GM18867 (cell line): ENCODE data around the gene CAMK1D.
"Not testable (repeated sequence)": the region's sequence is repeated elsewhere in the genome, so short reads cannot be mapped to it uniquely, and the experiment has no call there.

Experiments used
- ATAC-seq: cut with Tn5 transposase; IDR thresholded peaks from one replicate; pipeline ENCODE4 v1.9.1; 2021; ENCODE audit warnings: mild to moderate bottlenecking, moderate library complexity; ENCODE audit not compliant: unreplicated experiment

Gene CAMK1D

DNA sequence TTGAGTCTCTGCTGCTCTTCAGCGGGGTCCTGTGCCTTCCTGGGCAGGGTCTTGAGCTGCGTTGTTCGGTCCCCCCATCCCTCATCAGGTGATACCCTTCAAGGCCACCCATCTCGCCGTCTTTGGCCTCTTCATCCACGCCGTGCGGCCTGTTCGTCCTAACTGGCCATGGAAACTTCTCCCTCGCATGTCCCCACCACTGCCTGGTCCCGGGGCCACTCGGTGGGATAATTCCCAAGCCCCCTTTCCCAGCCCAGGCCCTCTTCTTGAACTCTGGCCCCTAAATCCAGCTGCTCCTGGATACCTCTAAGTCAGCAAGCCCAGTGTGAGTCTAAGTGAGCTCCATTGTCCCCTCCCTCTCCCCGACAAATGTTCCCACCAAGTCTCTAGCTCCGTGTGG, 74.5 kb downstream of the CAMK1D start:
- no peak for ATAC-seq

DNA sequence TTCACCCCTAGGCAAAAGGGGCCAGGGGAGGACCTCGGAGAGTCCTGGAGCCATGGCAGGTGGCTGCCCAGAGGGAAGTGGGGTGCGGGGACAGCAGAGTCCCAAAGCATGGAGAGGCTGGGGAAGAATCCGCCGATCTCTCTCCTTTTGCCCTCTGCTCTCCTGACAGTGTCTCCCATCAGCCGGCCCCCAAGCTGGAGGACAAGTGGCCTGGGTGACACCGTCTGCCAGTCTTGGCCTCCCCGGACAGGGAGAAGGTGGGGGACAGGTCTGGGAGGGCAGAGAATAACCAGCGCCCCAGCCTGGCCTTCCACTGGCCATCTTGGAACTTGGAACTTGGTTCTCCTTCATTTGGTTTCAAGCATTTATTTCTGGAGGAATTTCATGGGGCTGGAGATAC, 77.9 kb downstream of the CAMK1D start:
- ATAC-seq, result no peak

DNA sequence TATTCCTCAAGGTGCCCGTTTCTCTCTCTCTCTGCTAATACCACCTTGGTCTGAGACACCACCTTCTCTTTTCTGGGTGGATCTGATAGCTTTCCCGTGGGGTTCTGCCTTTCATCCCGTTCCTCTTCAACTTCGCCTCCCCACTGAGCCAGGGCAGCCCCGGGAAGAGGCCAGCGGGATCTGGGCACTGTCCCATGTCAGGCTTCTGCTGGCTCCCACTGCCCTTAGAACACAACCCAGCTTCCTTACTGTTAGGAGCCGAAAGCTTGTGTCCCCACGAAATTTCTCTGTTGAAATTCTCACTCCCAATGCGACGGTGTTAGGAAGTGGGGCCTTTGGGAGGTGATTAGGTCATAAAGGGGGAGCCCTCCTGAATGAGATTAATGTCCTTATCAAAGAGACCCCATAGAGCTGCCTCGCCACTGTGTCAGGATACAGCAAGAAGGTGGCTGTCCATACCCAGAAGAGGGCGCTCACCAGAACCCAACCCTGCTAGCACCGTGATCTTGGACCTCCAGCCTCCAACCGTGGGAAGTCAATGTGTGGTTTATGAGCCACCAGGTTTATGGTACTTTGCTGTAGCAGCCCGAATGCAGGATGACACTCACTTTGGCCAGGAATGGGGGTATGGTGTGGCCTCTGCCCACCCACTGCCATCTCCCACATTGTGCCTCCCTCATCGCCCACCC, 79.2 kb downstream of the CAMK1D start:
- no peak for ATAC-seq

DNA sequence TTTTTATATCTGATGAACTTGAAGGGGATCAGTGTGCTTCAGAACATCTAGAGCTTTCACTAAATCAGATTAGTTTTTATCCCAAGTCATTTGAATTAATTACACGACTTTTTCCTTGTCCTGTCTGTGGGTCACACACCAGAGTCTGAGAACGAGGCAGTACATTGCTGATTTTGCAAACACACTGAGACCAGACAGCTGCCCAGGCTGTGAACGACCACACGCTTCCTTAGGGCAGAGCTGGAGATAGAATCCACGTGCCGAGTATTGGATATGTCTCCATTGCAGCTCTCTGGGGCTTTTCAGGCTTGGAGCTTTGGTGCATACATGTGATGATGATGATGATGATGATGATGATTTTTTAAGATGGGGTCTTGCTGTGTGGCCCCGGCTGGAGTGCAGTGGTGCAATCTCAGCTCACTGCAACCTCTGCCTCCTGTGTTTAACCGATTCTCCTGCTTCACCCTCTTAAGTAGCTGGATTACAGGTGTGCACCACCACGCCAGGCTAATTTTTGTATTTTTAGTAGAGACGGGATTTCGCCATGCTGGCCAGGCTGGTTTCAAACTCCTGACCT, 81.1 kb downstream of the CAMK1D start:
- ATAC-seq, result no peak

DNA sequence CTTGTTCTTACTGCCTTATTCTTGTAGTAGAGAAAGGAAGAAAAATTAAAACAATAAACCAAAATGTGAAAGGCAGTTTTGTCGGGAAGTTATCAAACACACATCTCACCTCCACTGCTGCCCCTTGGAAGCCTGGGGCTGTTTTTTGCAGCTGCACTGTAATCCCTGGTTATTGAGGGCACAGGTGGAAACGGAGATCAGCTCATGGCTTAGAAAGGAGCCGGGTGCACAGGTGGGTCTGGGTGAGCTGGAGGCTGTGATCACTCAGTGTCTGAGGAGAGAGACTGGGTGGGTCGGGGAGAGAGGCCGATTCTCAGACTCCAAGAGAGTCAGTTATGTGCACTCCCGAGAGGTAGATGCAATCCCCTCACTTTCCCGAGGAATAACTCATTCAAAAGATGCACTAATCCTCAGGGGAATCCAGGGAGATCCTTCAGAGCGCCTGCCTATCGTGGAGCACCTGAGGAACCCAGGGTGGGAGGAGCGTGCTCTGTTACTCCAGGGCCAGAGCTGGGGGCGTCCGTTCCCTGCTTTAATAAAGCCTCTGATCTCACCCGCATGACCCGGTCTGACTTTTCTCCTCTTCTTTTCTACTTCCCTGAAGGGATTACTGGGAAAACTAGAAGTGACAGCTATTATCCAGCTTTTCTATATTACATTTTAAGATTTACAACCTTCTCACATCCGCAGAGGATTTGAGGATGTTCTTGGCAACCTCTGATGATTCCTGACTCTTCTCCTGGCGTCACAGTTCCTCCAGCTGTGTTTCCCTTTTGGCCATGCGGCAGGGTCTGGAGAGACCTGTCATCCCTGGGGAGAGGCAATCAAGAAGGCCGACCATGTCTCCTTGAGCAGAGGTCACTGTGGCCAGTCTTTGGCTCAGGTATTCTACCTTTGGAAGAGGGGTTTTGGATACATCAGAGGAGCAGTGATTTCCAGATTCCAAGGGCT, 82.1 kb downstream of the CAMK1D start:
- ATAC-seq, result no peak

DNA sequence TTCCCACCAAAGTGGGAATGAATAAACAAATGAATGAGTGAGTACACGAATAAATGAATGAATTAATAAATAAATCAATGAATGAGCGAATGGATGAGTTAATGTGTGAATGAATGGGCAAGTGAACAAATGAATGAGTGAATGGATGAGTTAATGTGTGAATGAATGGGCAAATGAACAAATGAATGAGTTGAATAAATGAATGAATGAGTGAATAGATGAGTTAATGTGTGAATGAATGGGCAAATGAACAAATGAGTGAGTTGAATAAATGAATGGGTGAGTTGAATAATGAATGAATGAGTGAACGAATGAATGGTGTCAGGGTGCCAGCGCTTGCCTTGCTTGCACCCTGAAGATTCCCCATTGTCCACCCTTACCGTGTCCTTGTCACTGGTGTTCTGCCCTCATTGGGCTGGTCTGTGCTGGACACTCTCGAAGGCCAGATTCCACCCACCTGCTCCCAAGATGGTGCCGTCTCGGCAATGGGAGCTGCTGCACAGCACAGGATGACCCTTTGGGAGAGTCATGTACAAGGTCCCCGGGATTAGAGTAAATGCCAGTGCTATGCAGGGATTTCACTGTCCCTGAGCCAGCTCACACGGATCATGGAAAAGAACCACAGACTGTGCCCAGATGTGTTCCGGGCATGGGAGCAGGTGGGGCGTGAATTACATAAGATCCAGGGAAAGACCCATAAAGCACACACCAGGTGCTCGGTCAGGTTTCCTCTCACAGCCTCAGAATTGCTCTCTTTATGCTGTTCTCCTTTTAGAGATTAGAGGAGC, 83.2 kb downstream of the CAMK1D start:
- no peak for ATAC-seq

DNA sequence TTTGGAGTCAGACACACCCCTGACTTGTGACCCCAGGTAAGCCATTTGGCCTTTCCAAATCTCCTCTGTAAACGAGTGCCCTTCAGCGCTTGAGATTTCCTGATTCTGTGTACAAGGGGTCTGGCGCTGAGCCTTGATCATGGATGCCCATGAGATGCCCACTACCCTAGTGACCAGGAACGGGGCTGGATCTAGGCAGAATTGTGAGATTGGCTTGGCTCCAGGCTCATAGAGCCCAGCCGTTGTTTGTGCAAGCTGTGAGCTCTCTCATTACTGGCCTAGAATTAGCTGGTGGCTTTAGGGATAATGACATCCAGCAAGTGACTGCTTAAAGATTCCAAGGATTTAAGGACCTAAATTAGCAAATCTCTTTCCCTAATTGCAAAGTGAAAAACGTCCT, 84.9 kb downstream of the CAMK1D start:
- ATAC-seq, result no peak

DNA sequence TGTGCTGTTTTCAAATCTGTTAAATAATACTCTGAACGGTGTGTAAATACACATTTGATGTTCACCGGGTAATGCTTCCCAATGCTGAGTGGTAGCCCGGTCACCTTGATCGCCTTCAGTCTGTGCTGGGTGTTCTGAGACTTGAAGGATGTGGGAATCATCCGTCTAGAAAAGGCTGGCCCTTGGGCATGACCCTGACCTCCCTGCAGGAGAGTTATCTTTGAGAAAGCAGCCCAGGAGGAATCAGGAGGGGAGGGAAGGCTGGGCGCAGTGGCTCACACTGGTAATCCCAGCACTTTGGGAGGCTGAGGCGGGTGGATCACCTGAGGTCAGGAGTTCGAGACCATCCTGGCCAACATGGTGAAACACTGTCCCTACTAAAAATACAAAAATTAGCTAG, 85.3 kb downstream of the CAMK1D start:
- ATAC-seq, result not testable (repeated sequence)

DNA sequence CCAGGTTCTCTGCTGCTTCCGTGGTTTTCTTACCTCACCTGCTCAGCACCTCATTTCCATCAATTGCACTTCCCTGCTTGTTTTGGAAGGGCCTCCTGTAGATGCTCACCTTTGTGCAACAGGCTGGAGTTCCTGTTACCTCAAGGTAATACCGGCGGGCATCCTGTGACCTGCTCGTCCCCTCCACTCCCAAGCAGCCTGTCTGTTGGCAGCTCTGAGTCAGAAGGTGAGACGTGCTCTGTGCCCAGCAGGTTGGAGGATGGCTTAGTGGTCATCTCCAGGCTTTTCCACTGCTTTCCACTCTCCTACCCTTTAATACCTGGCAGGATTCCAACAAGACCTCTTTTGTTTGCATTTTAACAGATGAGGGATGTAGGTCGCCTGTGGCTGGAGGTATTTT, 86.0 kb downstream of the CAMK1D start:
- no peak for ATAC-seq

DNA sequence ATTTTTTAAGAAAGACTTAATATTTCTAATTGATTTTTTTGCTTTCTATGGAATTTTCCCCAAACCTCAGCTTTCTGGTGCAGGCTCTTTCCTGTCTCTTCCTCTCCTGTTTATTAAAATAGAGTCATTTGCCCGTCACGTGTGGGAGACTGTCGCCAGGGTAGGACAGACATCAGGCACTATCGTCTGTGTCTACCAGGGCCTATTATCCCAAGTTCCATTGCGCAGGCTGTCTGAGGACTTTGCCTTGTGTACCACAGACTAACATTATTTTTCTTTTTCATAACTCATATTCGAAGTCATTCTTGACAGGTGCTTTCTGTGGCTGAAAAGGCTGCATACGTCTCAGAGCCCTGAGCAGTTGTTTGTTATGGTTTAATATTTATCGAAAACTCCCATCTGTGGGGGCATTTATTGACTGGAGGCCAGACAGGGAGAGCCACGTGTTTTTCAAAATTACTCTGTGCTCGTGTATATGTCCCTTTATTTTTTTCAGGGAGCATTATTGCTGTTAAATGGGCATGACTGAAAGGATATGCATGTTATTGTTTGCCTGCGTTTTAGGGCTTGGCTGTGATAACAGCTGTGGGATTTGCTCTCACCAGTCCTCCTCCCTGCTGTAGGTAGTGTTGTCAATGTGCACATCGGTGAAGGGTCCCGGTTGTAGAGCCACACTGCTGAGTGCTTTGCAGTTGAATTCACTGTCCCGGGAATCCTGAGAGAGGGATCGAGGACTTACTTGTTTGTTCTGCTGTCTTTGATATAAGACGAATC, 89.8 kb downstream of the CAMK1D start:
- no peak for ATAC-seq

DNA sequence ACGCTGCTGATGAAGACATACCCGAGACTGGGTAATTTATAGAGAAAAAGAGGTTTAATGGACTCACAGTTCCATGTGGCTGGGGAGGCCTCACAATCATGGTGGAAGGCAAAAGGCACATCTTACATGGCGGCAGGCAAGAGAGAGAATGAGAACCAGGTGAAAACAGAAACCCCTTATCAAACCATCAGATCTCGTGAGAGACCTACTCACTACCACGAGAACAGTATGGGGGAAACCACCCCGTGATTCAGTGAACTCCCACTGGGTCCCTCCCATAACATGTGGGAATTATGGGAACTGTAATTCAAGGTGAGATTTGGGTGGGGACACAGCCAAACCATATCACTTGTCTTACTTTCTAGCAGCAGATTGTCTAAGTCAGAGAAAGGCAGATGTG, 90.4 kb downstream of the CAMK1D start:
- ATAC-seq, result not testable (repeated sequence)

DNA sequence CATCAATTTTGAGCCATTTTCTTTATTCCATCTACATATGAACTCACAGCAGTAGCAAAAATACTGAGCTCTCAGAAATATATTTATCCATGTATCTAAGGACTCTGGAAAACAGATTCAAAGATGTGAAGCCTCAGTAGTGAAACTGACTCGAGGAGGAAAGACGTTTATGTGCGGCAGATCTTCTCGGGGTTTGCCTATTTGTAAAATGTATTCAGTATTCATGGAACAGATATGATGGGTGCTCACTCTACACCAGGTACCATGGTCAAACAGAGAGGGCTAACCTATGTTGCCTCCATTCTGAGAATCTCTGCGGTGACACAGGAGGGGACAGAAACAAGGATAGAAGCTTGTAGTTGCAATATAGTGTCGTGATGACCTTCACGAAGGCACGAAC, 93.7 kb downstream of the CAMK1D start:
- no peak for ATAC-seq

DNA sequence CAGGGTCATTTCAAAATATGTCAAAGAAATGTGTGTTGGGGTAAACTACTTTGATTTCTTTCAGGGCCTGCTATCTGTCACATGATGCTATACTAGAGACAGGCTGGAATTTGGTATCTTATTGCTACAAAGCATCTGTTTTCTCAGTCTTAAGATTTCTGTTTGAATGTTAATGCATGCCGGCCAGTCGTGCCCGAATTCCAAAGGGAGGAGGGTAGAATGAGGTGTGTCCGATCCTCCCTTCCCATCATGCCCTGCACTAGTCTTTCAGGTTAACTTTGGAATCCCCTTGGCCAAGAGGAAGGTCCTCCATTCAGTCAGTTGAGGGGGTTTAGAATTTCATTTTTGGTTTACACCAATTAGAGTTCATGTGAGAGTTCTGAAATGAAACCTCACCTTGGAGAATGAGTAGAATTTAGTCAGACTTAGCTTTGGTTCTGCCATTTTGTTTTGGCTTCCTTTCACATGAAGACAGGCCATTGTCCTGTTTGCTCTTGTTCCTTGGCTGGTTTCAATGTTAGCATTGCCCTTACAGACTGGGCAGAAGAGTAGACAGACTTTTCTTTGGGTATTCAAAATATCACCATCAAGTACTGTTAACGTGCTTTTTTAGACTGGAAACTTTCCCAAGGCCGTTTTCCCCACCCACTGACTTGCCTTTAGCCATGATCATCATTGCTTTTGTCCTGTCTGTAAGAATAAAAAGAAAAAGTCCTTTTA, 95.8 kb downstream of the CAMK1D start:
- ATAC-seq, result no peak

DNA sequence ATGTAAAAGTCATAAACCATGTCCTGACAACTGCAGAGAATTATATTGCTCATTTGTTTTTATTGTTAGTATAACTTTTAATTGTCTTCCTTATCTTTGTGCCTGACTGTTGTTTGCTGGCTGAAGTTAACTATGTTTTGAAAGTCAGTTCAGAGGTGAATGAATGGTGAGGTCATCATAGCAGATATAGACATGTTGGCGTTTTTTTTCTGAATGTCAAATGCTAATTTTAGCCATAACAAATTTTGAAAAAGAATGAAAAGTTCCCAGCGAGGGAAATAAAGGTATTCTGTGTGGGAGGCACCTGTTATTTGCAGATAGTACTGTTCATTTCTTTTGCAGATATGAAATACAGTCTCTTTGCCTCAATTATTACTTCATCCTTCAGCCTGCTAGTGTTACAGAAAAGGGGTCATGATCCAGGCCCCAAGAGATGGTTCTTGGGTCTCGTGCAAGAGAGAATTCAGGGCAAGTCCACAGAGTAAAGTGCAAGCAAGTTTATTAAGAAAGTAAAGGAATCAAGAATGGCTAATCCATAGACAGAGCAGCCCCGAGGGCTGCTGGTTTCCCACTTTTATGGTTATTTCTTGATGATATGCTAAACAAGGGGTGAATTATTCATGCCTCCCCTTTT, 96.5 kb downstream of the CAMK1D start:
- ATAC-seq, result no peak

DNA sequence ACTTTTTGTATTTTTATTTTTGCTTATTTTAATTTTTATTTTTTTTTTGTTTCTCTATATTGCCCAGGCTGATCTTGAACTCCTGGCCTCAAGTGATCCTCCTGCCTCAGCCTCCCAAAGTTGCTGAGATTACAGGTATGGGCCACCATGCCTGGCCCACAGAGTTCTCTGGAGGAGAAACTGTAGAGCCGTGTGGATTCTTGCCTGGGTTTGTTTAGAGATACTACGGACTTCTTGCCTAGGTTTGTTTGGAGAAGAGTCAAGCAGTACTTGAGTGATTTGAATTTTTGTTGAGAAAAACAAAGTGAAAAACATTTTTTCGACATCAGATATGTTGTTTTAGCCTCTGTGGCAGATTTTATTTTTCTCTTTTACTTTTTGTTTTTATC, 99.0 kb downstream of the CAMK1D start:
- ATAC-seq, result no peak

DNA sequence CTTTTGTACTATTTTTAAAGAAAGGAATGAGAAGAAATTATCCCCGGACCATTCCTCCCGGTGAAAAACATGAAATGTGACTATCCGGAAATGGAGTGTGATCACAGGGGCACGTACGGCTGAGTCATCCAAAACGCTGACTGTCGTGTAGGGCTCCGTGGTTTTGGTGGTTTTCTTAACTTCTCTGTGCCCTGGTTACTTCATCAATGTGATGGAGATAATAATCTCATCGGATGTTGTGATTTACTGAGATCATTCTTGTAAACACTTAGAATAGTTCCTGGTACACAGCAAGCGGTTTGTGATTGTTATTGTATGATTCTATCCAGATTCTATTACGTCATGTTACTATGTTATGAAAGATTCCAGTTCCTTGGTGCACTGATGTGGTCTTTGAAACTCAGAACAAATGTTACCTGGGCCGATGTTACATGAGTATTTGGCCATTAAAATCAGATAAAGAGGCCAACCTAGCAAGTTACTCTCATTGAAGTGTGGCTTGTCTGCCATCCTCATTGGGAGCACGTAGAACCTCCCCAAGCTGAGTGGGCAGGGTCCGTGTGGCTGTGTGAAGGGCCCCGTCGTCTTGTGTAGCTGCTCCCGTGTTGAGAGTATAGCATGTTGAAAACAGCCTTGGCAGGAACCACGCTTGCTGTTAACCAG, 99.5 kb downstream of the CAMK1D start:
- no peak for ATAC-seq

DNA sequence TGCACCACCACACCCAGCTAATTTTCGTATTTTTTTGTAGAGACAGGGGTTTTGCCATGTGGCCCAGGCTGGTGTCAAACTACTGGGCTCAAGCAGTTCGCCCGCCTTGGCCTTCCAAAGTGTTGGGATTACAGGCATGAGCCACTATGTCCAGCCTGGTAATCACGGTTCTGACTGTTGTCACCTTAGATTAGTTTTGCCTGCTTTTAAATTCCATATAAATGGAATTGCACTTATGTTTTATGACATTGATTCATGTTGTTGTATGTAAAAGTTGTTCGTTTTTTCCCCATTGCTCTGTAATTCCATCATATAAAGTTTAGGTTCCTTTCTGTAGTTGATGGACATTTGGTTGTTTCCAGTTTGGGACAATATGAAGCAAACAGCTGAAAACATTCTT, 106.0 kb downstream of the CAMK1D start:
- ATAC-seq, result no peak

DNA sequence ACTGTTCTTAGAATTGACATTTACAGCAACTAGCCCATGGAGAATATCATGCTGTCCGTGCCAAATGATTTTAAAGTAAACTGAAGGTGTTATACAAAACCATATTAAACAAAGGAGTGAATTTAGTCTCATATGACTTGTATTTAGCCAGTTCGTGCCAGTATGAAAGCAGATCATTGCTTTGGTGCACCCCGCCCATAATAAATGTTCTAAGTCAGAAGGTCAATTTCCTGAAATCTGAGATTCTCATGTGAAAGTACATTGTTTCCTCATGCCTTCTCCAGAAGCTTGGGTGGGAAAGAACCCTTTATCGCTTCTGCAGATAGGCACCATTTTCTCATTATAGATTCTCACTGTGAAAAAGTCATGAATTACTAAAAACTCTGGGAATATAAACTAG, 106.4 kb downstream of the CAMK1D start:
- ATAC-seq, result no peak

DNA sequence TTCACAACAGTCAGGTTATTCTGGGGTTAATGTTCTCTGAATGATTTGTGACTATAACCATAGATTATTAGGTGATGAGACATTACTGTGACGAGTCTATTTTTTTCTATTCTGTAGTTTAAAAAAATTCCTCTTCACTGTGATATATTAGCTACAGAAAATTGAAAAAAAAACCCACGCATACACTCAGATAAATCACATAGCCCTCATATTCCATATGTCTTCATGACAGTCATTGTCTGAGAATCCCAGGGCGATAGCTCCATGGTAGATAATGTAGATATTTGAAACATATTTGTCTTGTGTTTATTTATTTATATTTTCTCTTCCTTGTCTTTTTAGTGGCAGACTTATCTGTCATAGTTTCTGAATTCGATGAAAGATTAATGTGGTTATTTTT, 110.0 kb downstream of the CAMK1D start:
- ATAC-seq, result no peak
